HG03045 (cell line): ENCODE measurements around the gene KRTAP1-5.
"Not testable (repeated sequence)": the region's sequence is repeated elsewhere in the genome, so short reads cannot be mapped to it uniquely, and the experiment has no call there.

Experiments used
- ATAC-seq: cut with Tn5 transposase; IDR thresholded peaks from one replicate; pipeline ENCODE4 v1.9.1; 2021; ENCODE audit warnings: mild to moderate bottlenecking, moderate library complexity; ENCODE audit not compliant: unreplicated experiment

The KRTAP1-5 gene

GRCh38 chr17:41049110-41049509 lies 22.1 kb upstream of the KRTAP1-5 start:
- no peak for ATAC-seq

- ATAC-seq = no peak
These were observed 21.4 kb upstream of the KRTAP1-5 start for GRCh38 chr17:41048441-41048840.

GRCh38 chr17:41046735-41047465 lies 19.9 kb upstream of the KRTAP1-5 start, which contains the start of gene KRTAP2-1:
Gene KRTAP2-1, minus strand, starts transcription at chr17:41047316. Its CDS starts 49 bp downstream, at chr17:41047267.
- not testable (repeated sequence) for ATAC-seq

GRCh38 chr17:41042953-41043352 lies 15.9 kb upstream of the KRTAP1-5 start:
- ATAC-seq = no peak

GRCh38 chr17:41040783-41041571 lies 14.0 kb upstream of the KRTAP1-5 start, which contains the start of gene KRTAP1-1:
Gene KRTAP1-1, minus strand, starts transcription at chr17:41041450. Its CDS starts 53 bp downstream, at chr17:41041397.
- ATAC-seq = not testable (repeated sequence)

- ATAC-seq = no peak
These were observed 10.9 kb upstream of the KRTAP1-5 start for GRCh38 chr17:41037853-41038350.

- ATAC-seq = not testable (repeated sequence)
These were observed 7.4 kb upstream of the KRTAP1-5 start, which contains the start of gene KRTAP1-3 for GRCh38 chr17:41034346-41034935. Gene KRTAP1-3, minus strand, starts transcription at chr17:41034874. Its CDS starts 53 bp downstream, at chr17:41034821.

- ATAC-seq = no peak
These were observed 2.7 kb upstream of the KRTAP1-5 start, which contains the start of gene KRTAP1-4 for GRCh38 chr17:41029633-41030245. Gene KRTAP1-4, minus strand, starts transcription at chr17:41030195. Its CDS starts 117 bp downstream, at chr17:41030078.

GRCh38 chr17:41024697-41025096 lies 2.3 kb downstream of the KRTAP1-5 start:
- no peak for ATAC-seq

- ATAC-seq = no peak
These were observed 6.7 kb downstream of the KRTAP1-5 start for GRCh38 chr17:41020336-41020735.

- no peak for ATAC-seq
These were observed 7.6 kb downstream of the KRTAP1-5 start for GRCh38 chr17:41019415-41019814.

GRCh38 chr17:41018541-41018940 lies 8.5 kb downstream of the KRTAP1-5 start:
- no peak for ATAC-seq

- no peak for ATAC-seq
These were observed 10.3 kb downstream of the KRTAP1-5 start for GRCh38 chr17:41016578-41017215.

- ATAC-seq = no peak
These were observed 11.6 kb downstream of the KRTAP1-5 start for GRCh38 chr17:41015454-41015853.

GRCh38 chr17:41013606-41014005 lies 13.4 kb downstream of the KRTAP1-5 start:
- ATAC-seq = no peak

- ATAC-seq = no peak
These were observed 13.8 kb downstream of the KRTAP1-5 start for GRCh38 chr17:41013181-41013580.

- ATAC-seq = no peak
These were observed 14.5 kb downstream of the KRTAP1-5 start for GRCh38 chr17:41012326-41013120.

GRCh38 chr17:41010441-41010840 lies 16.6 kb downstream of the KRTAP1-5 start:
- ATAC-seq = no peak

GRCh38 chr17:41009936-41010335 lies 17.1 kb downstream of the KRTAP1-5 start:
- no peak for ATAC-seq
